HG02852 (cell line): ENCODE measurements around the gene ARID4B.
"Not testable (repeated sequence)": the region's sequence is repeated elsewhere in the genome, so short reads cannot be mapped to it uniquely, and the experiment has no call there.

Experiments used
- ATAC-seq: cut with Tn5 transposase; IDR thresholded peaks from one replicate; pipeline ENCODE4 v1.9.1; 2021; ENCODE audit warnings: mild to moderate bottlenecking, moderate library complexity; ENCODE audit not compliant: unreplicated experiment

The ARID4B gene

DNA sequence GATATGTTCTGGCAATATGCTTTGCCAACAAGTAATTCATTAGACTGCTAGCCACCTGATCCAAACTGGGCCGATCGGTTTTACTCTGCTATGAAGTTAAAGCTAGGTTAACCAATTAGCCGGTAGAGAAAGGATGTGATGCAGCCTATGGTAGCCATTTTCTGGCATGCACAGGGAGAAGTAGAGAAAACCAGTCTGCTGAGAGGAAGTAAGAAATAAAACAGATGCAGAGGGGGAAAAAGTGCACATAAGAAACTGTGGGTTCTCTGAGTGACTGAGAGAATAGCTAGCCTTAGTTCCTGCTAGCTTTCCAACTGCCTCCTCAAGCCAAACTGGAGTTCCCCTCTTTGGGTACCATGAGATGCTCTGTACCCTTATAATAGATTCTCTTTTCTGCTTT, 52.8 kb downstream of the ARID4B start:
- ATAC-seq, result peak; percentile 89

DNA sequence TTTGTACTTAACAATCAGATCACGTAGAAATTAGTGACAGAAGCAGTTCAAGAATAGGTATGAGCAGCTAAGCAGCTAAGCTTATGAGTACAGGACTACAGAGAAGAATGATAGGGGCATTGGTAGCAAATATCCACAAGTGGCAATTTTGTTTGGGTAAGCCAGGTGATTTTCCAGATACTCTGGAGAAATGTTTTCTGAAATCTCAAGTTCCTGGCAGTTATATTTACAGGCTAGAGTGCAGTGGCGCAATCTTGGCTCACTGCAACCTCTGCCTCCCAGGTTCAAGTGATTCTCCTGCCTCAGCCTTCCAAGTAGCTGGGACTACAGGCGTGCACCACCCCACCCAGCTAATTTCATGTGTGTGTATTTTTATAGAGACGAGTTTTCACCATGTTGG, 55.1 kb downstream of the ARID4B start:
- no peak for ATAC-seq

DNA sequence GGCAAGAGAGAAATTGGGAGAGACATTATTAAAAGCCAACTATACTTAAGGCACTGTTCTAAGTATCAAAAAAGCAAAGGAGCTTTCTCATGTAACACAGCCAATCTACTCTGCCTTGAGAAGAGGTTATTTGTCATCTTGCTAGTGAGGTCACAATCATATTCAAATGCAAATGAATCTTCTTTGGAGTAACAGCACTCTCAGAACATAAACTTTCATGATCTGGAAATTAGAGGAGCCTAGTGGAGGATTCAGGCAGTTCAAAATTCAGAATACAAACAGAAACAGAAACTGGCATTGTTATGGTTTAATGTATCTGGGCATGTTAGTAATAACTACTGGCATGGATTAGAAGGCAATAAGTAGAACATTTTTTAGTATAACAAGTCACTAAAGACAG, 57.4 kb downstream of the ARID4B start:
- no peak for ATAC-seq

DNA sequence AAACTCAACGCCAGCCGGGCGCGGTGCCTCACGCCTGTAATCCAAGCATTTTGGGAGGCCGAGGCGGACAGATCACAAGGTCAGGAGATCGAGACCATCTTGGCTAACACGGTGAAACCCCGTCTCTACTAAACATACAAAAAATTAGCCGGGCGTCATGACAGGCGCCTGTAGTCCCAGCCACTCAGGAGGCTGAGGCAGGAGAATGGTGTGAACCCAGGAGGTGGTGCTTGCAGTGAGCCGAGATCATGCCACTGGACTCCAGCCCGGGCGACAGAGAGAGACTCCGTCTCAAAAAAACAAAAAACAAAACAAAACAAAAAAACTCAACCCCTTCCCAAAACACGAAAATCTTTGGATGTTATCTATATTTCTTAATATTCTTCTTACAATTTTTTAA, 58.0 kb downstream of the ARID4B start:
- ATAC-seq, result not testable (repeated sequence)

DNA sequence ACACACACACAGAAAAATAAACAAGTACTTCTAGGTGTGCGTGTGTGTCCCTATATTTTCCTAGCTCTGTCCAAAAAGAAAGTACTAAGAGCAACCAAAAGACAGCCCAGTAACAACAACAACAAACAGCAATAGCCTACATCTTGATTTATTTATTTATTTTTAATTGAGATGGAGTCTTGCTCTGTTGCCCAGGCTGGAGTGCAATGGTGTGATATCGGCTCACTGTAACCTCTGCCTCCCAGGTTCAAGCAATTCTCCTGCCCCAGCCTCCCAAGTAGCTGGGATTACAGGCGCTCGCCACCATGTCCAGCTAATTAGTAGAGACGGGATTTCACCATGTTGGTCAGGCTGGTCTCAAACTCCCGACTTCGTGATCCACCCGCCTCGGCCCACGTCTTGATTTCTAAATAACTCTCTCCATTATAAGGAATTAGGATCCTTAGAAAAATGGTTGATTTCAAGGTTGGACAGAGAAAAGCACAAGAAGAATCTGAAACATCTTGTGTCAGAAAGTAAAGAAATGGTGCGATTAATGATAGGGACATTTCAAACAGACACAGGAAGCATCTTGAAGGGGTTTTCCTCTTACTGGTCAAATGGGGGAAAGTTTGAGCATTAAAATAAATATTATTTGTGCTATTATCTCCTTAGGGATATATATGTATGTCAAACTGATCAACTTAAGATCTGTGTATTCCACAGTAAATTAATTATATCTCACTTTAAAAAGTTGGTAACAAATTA, 59.4 kb downstream of the ARID4B start:
- no peak for ATAC-seq

DNA sequence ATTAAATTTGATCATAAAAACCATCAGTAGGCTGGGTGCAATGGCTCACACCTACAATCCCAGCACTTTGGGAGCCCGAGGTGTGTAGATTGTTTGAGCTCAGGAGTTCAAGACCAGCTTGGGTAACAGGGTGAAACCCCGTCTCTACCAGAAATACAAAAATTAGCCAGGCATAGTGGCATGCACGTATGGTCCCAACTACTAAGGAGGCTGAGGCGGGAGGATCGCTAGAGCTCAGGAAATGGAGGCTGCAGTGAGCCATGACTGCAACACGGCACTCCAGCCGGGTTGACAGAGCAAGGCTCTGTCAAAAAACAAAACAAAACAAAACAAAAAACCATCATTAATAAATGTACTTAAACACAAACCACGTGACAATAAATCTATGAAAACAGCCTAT, 61.0 kb downstream of the ARID4B start:
- ATAC-seq, result no peak

DNA sequence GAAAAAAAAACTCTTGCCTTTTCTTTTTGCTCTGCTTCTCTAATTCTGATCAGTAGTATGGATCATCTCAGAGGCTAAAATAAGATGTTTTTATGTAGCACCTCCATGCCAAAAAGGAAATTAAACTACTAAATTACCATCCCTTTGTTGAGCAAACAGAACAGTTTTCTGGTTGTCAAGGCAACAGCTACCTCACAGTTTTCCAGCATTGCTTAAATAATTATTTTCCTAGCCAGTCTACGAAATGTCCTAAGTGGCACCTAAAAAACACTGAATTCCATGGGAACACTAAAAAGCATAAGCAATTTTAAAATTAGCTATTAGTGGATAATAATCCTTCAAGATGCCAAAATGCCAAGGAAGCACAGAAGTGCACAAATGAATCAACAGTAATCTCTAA, 61.7 kb downstream of the ARID4B start:
- no peak for ATAC-seq

DNA sequence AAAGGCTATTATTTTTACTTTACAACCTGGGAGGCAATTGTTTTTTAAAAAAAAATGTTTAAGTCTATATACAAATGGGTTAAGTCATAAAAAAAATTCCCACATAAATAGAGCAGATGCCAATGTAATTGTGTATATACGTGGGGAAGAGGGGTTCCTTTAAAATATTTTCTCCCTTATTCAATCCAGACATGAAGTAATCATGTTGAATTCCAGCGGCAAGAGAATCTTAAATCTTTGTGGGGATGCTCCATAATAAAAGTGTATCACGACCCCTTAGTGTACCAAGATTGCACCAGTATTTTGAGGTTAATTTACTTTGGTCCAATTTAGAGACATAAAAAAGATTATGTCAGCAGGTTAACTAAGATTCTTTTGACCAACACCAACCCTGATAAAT, 62.1 kb downstream of the ARID4B start:
- no peak for ATAC-seq

DNA sequence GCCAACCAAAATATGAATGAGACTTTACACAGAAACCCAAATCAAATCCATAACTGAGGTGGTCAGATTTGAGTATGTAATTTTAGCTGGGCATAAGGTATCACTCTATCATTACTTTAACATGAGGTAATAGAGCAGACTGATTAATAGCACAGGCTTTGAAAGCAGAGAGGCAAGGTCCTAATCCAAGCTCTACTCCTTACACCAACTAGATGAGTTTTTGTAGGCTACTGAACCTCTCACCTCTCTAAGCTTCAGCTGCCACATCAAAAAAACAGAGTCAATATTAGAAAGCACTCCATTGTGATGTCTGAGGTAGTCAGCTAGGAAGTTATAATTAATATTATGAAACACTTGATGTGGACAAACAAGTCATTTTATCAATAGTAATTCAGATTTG, 63.7 kb downstream of the ARID4B start:
- no peak for ATAC-seq

DNA sequence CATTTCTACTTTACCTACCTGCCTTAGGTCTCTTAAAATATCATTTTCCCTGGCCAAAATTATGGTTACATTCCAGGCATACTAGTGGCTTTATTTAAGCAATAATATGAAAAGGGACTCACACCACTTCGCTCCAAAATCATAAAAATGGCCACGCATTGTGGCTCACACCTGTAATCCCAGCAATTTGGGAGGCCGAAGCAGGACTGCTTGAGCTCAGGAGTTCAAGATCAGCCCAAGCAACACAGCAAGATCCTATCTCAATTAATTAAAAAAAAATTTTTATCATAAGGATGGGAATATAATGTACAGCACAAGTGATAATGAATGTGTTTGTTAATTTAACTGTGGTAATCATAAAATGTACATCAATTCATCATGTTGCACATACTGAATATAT, 65.4 kb downstream of the ARID4B start:
- no peak for ATAC-seq

DNA sequence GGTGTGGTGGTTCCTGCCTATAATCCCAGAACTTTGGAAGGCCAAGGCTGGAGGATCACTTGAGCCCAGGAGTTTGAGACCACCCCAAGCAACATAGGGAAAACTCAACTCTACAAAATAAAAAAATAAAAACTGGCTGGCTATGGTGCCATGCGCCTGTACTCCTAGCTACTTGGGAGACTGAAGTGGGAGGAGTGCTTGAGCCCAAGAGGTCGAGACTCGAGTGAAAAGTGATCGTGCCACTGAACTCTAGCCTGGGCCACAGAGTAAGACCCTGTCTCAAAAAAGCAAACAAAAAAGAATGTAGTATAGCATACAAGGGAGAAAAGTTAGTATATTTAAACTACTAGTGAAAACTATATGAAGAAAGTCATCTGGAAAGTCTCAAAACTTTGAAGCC, 66.7 kb downstream of the ARID4B start:
- no peak for ATAC-seq

DNA sequence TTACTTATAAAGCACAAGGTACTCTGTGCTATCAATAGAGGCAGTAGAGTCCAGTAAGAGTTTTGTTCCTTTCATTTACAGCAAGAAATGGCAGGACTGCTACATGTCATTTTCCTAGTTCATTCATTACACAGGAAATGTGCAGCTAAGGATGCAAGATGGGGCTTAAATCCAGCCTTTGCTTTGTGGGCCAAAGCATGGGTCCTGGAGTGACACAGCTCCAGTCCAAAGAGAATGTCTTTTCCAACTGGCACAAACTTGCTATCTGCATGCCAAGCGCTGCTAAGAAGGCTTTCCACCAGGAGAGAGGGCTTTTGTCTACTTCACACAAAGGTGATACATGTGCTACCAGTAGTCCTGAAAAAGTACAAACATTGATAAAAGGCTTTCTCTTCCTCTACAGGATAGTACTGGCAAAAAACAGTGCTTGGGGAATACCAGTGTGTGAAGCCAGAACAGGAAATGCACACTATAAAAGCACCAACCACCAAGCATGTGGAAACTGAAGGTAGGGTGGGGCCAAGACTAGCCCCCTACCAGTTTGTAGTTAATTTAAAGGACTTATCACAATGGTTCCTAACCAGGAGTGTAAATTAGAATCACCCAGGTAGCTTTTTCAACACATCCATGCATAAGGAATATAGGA, 68.7 kb downstream of the ARID4B start:
- ATAC-seq, result peak; percentile 62

DNA sequence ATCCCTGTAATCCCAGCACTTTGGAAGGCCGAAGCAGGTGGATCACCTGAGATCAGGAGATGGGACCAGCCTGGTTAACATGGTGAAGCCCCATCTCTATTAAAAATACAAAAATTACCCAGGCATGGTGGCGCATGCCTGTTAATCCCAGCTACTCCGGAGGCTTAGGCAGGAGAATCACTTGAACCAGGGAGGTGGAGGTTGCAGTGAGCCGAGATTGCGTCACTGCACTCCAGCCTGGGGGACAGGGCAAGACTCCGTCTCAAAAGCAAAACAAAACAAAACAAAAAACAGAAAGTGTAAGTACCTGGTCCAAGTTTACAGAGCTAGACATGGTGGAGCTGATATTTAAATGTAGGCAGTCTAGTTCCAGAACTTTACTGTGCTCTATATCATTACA, 69.9 kb downstream of the ARID4B start:
- not testable (repeated sequence) for ATAC-seq

DNA sequence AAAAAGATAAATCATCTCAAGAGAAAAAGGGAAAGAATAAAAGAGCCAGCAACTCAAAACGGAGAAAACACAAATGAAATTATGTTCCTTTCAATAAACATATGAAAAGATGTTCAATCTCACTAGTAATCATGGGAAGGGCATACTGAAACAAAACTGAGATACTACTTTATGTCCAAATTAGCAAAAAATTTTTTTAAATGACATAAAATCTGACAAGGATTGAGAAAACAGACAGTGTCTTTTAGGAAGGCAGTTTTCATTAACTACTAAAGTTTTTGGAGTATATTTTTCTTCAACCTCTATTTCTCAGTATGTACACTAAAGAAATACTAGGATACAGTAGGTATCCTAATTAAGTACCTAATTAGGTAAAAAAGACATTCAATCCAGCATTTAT, 73.3 kb downstream of the ARID4B start:
- ATAC-seq, result no peak

DNA sequence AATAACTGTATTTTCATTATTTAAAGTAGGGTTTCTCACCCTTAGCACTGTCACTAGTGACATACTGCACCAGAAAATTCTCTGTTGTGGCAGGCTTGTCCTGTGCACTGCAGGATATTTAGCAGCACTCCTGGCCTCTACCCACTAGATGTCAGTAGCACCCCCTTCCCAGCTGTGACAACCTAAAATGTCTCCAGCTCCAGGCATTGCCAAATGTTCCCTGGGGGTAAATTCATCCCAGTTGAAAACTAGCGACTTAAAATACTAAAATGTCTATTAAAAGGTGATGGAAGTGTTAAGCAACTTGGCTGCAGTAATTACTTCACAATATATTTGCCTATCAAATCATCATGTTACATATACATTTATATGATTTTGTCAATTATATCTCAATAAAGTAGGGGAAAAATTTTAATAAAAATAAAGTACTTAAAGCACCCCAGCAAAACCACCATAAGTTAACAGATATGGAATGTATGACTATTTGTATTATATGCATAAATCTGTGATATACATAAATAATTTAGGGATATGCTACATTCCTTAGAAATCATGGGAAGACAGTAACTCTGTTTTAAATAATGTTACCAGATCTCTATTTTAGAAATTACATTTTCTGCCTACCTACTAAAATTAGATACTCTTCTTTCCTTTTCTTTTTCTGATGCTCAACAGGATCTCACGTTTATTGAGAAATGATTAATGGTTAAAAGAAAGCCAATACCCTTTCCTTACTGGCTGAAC, 74.6 kb downstream of the ARID4B start:
- ATAC-seq, result peak; percentile 56

DNA sequence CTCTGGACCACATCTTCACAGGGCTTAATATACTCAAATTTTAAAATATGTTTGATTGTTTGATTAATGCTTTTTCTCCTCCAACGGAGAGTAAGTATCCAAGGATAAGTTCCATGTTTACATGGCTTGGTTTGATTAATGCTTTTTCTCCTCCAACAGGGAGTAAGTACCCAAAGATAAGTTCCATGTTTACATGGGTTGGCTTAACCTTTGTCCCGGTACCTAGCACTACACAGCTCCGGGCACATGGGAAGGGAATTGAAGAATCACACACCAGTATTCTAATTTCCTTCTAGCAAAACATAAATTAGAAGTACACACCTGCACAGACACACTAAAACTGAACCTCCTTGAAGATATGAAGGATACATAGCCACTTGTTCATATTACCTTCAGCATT, 77.5 kb downstream of the ARID4B start:
- ATAC-seq, result no peak

DNA sequence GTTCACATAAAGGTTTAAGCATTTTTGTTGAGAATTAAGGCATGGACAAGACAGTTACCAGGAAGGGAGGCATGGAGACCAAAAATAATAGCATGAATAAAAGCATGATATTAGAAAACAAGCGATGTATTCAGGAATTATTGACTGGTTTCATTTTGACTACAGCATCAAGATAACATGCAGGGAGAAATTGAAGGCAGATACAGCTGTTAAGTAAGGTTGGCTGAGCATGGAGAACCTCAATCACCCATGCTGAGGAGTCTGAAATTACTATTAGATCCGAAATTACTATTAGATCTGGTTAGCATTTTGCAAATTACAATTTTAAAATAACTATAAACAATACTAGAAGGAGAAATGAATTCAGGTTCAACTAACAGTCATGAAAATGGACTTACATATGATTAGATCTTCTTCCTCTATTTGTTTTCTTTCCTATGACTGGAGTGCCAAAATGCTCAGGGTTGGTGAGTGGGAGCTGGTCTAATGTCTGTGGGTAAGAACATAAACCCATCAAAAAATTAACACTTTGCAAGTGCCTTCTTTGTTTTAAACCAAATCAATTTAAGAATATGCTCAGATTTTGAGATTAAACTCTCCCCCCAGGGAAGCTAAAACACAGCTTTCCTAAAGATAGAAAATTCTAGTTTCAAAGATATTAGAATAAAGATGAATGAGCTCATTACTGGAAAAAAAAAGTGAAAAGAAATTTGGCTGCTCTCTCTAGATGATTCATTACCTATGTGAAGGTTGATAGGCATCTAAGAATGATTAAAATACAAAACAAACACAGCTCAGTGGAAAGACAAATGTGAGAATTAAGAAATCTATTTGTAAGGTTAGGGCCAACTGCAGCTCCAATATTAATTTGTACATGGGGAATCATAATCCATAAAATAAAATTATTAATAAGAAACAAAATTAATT, 81.7 kb downstream of the ARID4B start:
- ATAC-seq, result peak; percentile 52

DNA sequence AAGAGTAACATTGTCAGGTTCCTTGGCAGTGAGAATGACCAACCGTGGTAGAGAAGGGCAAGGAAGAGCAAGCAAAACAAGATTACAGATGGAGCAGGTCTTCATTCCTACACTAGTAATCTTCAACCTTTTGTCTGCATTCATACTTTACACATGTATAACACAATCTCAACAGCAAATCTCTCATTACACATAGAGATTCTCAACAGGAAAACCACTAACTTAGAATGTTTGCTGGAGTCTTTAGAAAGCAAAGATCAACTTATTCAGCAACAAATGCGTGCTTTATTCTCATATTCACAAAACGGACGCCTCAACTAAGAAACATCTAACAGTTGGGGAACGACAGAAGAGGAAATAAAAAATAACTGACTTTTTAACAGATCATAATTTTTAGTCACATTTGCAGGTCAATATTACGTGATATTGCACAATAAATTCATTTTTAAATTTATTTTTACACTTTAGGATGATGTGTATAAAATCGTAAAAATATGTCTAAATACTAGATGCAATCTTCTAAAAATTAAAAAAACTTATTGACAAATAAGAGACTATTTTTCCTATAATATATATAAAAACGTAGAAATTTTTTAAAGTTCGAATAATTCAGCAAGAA, 82.9 kb downstream of the ARID4B start:
- no peak for ATAC-seq

DNA sequence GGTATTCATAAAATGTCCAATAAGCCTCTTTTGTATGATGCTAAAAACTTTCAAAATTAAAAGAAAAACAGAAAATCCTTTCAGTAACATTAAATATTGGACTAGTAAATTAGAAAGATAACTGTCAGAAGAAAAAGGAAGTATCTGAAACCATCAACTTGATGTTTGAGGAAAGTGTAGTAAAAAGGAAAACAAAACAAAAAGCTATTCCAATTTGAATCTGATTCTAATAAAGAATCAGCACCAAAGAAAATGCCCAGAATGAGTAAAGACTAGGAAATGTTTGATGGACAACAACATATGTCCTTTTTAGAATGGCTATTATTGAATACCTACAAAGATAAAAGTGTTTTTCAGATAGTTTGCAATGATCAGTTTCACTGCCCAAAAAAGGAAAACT, 87.0 kb downstream of the ARID4B start:
- no peak for ATAC-seq

DNA sequence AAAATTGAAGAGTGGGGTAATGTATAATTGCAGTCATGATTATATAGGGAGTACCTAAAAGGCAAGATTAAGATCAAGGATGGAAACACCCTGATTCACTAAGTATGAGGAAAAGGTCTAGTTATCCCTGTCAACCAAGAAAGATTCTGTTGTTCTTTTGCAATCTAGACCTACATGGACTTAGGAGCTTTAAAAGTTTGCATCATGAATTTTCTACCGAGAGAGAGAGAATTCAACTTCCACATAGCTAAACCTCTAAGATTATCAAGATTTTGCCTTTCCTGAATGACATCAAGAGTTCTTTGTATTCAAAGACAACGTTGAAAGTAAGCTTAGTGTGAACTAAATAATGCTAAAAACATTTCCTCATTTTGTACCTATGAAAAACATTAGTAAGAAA, 88.1 kb downstream of the ARID4B start:
- no peak for ATAC-seq

DNA sequence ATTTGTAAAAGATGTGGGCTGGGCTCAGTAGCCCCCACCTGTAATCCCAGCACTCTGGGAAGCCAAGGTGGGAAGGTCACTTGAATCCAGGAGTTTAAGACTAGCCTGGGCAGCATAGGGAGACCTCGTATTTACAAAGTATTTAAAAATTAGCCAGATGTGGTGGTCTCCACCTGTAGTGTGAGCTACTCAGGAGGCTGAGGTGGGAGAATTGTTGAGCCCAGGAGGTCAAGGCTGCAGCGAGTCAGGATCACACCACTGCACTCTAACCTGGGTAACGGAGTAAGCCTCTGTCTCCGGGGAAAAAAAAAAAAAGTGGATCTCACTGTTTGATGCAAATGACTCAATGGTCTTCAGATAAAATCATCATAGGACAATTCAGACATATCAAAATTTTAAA, 89.4 kb downstream of the ARID4B start:
- ATAC-seq, result no peak
